ENCODE measurements around the gene OTOG.

The OTOG gene

DNA sequence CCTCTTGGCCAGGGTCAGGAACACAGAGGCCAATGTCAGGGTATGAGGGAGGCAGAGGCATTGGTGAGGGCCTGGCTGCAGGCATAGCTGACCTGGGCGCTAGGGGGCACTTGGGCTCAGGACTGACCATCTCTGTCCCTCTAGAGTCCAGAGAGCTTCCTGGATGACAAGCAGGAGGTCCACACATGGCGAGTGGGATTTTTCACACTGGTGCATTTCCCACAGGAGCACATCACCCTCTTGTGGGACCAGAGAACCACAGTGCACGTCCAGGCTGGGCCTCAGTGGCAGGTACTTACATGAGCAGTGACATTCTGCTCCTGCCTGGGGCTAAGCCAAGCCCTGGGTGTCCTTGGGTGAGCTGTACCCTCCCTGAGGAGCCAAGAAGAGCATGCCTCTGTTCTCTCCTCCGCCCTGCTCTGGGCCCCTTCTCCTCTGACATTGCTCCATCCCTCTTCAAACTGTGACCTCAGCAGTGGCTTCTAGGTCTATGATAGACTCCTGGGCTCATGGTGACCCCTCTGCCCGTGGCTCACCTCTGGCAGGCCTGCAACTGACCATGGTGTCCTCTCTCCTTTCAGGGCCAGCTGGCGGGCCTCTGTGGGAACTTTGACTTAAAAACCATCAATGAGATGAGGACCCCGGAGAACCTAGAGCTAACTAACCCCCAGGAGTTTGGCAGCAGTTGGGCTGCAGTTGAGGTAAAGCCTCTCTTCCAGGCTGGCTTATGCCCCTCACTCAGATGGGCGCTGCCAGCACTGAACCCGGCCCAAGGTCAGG is 46.6 kb downstream of the OTOG start:
- TF ChIP-seq, protein P1, sequence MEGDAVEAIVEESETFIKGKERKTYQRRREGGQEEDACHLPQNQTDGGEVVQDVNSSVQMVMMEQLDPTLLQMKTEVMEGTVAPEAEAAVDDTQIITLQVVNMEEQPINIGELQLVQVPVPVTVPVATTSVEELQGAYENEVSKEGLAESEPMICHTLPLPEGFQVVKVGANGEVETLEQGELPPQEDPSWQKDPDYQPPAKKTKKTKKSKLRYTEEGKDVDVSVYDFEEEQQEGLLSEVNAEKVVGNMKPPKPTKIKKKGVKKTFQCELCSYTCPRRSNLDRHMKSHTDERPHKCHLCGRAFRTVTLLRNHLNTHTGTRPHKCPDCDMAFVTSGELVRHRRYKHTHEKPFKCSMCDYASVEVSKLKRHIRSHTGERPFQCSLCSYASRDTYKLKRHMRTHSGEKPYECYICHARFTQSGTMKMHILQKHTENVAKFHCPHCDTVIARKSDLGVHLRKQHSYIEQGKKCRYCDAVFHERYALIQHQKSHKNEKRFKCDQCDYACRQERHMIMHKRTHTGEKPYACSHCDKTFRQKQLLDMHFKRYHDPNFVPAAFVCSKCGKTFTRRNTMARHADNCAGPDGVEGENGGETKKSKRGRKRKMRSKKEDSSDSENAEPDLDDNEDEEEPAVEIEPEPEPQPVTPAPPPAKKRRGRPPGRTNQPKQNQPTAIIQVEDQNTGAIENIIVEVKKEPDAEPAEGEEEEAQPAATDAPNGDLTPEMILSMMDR (conservative IDR thresholded peaks at IDR 0.05; ENCODE audit: low read depth, low read length): no peak
- no peak for DNase-seq (ENCODE audit: low read depth)
- H3K4me3 ChIP-seq (ENCODE audit: low read length): no peak overlapping the region

DNA sequence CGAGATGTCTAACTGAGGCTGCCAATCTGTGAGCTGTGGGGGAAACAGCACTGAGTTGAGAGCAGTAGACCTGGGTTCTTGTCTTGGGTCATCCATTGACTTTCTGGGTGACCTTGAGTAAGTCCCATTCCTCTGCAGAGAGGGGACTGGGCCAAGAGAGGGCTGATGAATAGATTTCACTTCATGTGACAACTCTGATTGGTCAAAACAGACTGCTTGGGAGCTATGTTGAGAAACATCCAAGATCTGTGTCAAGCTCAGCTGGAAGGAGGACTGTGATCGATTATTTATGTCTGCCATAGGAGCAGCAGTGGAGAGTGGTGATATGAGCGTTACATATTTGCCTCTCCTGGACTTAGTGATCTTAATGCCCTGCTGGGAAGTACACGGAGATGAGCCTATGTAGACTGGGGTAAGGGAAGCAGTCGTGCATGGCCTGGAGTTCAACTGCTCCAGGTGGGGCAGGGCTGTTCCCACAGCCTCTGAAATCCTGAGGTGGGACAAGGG is 47.7 kb downstream of the OTOG start:
- no peak overlapping the region for H3K4me3 ChIP-seq (ENCODE audit: low read length)
- DNase-seq (ENCODE audit: low read depth): no peak
- TF ChIP-seq, protein P1 (conservative IDR thresholded peaks at IDR 0.05; ENCODE audit: low read depth, low read length): no peak

DNA sequence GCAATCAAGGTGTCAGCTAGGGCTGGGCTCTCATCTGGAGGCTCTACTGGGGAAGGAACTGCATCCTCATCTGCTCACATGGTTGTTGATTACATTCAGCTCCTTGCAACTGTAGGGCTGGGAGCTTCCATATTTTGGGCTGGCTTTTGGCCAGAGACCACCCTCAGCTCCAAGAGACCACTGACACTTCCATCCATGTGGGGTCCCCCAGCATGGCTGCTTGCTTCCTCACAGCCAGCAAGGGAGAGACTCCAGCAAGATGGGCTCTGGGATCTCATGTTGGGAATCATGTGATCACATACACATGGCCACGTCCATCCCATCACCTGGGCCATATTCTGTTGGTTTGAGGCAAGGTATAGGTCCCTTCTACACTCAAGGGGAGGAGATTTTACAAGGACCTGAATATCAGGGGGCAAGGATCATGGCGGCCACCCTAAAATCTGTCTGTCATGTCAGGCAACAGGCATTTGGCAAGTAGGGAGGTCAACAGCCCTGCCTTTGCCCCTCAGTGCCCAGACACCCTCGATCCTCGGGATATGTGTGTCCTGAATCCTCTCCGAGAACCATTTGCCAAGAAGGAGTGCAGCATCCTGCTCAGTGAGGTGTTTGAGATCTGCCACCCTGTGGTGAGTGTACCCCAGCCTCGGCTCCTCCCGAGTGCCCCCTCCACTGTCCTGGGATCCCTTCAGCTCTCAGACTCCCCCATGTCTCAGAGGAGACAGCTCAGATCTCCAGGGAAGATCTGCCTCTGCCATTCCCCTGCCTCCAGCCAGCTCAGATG is 48.7 kb downstream of the OTOG start:
- TF ChIP-seq, protein P1 (conservative IDR thresholded peaks at IDR 0.05; ENCODE audit: low read depth, low read length): no peak
- H3K4me3 ChIP-seq (ENCODE audit: low read length): no peak overlapping the region
- no peak for DNase-seq (ENCODE audit: low read depth)

DNA sequence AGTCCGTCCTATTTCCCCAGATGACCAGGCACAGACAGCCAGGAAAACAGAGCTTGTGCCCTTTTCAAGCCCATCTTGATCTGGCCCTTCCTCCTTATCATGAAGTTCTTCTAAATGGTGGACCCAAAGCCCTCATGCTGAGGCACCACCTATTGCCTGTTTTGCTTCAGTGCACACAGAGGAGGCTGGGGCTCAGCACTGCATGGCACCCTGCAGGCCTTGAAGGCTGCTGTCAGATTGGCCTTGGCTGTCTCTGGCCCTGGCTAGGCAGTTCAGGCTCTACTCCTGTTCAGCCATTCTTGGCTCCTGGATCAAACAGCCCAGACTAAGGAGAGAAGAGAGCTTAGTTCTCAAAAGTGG is 49.2 kb downstream of the OTOG start:
- TF ChIP-seq, protein P1 (conservative IDR thresholded peaks at IDR 0.05; ENCODE audit: low read depth, low read length): no peak
- DNase-seq (ENCODE audit: low read depth): no peak
- H3K4me3 ChIP-seq (ENCODE audit: low read length): no peak overlapping the region

DNA sequence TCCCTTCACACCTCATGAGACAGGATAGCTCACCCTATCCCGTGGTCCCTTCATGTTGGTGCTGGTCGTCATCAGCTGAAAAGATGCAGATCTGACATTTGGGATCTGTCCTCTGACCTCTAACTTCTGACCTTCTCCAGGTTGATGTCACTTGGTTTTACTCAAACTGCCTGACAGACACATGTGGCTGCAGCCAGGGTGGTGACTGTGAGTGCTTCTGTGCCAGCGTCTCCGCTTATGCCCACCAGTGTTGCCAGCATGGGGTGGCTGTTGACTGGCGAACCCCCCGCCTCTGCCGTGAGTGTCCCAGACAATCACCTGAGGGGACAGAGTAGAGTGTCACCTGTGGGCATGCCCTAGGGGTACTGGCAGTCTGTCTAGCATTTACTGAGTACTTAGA is 49.7 kb downstream of the OTOG start:
- no peak for DNase-seq (ENCODE audit: low read depth)

DNA sequence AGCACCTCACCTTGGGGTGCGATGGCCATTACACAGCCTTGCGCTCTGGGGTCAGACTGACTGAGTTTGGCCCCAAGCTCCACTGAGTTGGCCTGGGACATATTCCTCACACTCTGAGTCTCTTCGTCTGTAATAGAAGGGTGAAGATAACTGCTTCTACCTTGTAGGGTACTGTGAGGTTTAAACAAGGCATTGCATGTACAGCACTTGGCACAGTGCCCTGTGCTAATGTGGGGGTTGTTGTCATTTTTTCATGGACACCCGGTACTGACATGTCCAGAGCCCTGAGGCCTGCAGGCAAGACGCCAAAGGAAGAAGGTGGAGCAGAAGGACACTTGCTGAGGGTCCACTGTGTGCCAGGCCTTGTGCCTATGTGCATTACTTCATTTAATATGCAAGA is 50.7 kb downstream of the OTOG start:
- DNase-seq (ENCODE audit: low read depth): no peak
- no peak overlapping the region for H3K4me3 ChIP-seq (ENCODE audit: low read length)
- TF ChIP-seq, protein P1 (conservative IDR thresholded peaks at IDR 0.05; ENCODE audit: low read depth, low read length): no peak

More for the DNA sequence above, 49.7 kb downstream of the OTOG start:
- no peak overlapping the region for H3K4me3 ChIP-seq (ENCODE audit: low read length)
- TF ChIP-seq, protein P1 (conservative IDR thresholded peaks at IDR 0.05; ENCODE audit: low read depth, low read length): no peak

Data from retinal pigment epithelial cell (primary cell).